ENCODE data around the gene DHX40. TPM values are rescaled to one million over a fixed set of nuclear protein-coding genes. Genes with fewer than 3 reads are reported as not detected.

The DHX40 gene
- total RNA-seq, 4 donors from 2014 or later = 32.4 to 48.0 (median 44.3) TPM

GRCh38 chr17:59619298-59620063 lies 54.1 kb downstream of the DHX40 start, which contains the start of gene CLTC:
Gene CLTC (plus strand): TSS chr17:59619895. CDS start chr17:59620132, 237 bp downstream.
- H3K36me3 ChIP-seq = no peaks in the 10 kb centered on the region
- peaks cover 40 to 52% (median 47%) of the 10 kb centered on the region in 4 donors for H3K4me1 ChIP-seq
- peak within 1 kb of the TSS; percentile 95 to 98 (median 96) for H3K4me3 ChIP-seq
- intact Hi-C loops (cut with DNase I) = no loop called here
- WGBS = 0% methylated on average over 35 of the region's 65 CpGs
- H3K27ac ChIP-seq (replicated peaks in 1 of 4) = peak within 1 kb of the TSS; percentile 98 to 100 (median 99)
- no peaks in the 10 kb centered on the region for H3K27me3 ChIP-seq
- no peaks in the 10 kb centered on the region for H3K9me3 ChIP-seq
- TF ChIP-seq POLR2AphosphoS5 (IDR thresholded peaks at IDR 0.05) (peak; percentile 95 to 98), EP300 (IDR thresholded peaks at IDR 0.05) (peak; percentile 2), CTCF (IDR thresholded peaks at IDR 0.05) (no peak), POLR2A (IDR thresholded peaks at IDR 0.05; ENCODE audit: low read depth) (peak; percentile 77)
- DNase-seq (ENCODE audit: extremely low spot score) = peak; percentile 98

- intact Hi-C loops (cut with DNase I) = no loop called here
- 0% methylated on average over 11 of the region's 13 CpGs for WGBS
Observed at GRCh38 chr17:59620064-59620359, 54.6 kb downstream of the DHX40 start.

GRCh38 chr17:59620518-59621259 lies 55.3 kb downstream of the DHX40 start:
- H3K9me3 ChIP-seq = no peaks in the 10 kb centered on the region
- no peak for DNase-seq (ENCODE audit: extremely low spot score)
- H3K27ac ChIP-seq (replicated peaks in 1 of 4) = peak overlapping the region; percentile 98 to 100 (median 99)
- intact Hi-C loops (cut with DNase I) = no loop called here
- TF ChIP-seq POLR2A (IDR thresholded peaks at IDR 0.05; ENCODE audit: low read depth) = peak; percentile 13
- peak in 1 of 2 donors; percentile 23 for TF ChIP-seq POLR2AphosphoS5 (IDR thresholded peaks at IDR 0.05)
- no peak for TF ChIP-seq EP300 (IDR thresholded peaks at IDR 0.05)
- TF ChIP-seq CTCF (IDR thresholded peaks at IDR 0.05) = no peak
- H3K4me3 ChIP-seq = peak overlapping the region; percentile 95 to 98 (median 96)
- H3K4me1 ChIP-seq = peaks cover 46 to 60% (median 58%) of the 10 kb centered on the region in 4 donors
- no peaks in the 10 kb centered on the region for H3K27me3 ChIP-seq
- H3K36me3 ChIP-seq = no peaks in the 10 kb centered on the region
- WGBS = 1% methylated on average over 14 of the region's 14 CpGs

More at GRCh38 chr17:59620064-59620359, 54.6 kb downstream of the DHX40 start:
- Histone ChIP-seq H3K27ac (replicated peaks in 1 of 4) (peak overlapping the region; percentile 98 to 100 (median 99)), H3K27me3 (no peaks in the 10 kb centered on the region), H3K36me3 (no peaks in the 10 kb centered on the region), H3K4me1 (peaks cover 42 to 54% (median 52%) of the 10 kb centered on the region in 4 donors), H3K4me3 (peak overlapping the region; percentile 95 to 98 (median 96)), H3K9me3 (no peaks in the 10 kb centered on the region)
- TF ChIP-seq POLR2A (IDR thresholded peaks at IDR 0.05; ENCODE audit: low read depth) = no peak
- no peak for TF ChIP-seq EP300 (IDR thresholded peaks at IDR 0.05)
- no peak for TF ChIP-seq CTCF (IDR thresholded peaks at IDR 0.05)
- no peak for TF ChIP-seq POLR2AphosphoS5 (IDR thresholded peaks at IDR 0.05)
- DNase-seq (ENCODE audit: extremely low spot score) = no peak

- H3K27ac ChIP-seq (replicated peaks in 1 of 4) = peak overlapping the region in 3 of 4 donors; percentile 17 to 99 (median 31)
- H3K9me3 ChIP-seq = no peaks in the 10 kb centered on the region
- no peak for DNase-seq (ENCODE audit: extremely low spot score)
- H3K27me3 ChIP-seq = no peaks in the 10 kb centered on the region
- 25% methylated on average over 4 of the region's 4 CpGs for WGBS
- peak overlapping the region; percentile 95 to 98 (median 96) for H3K4me3 ChIP-seq
- intact Hi-C loops (cut with DNase I) = no loop called here
- no peak for TF ChIP-seq CTCF (IDR thresholded peaks at IDR 0.05)
- TF ChIP-seq POLR2AphosphoS5 (IDR thresholded peaks at IDR 0.05) = no peak
- no peak for TF ChIP-seq EP300 (IDR thresholded peaks at IDR 0.05)
- no peak for TF ChIP-seq POLR2A (IDR thresholded peaks at IDR 0.05; ENCODE audit: low read depth)
- peaks cover 56 to 71% (median 69%) of the 10 kb centered on the region in 4 donors for H3K4me1 ChIP-seq
- no peaks in the 10 kb centered on the region for H3K36me3 ChIP-seq
Observed at GRCh38 chr17:59621771-59622170, 56.4 kb downstream of the DHX40 start.
